Fibroblast of the aortic adventitia (primary cell): ENCODE data around the gene KAT6B. TPM values are rescaled to one million over a fixed set of nuclear protein-coding genes. Genes with fewer than 3 reads are reported as not detected.

ENCODE experiments used
- DNase-seq: peaks from one replicate; pipeline ENCODE4 v3.0.0-alpha.2; 2010; ENCODE audit warnings: low read depth
- H3K4me3 ChIP-seq: 2 replicates; pipeline ENCODE4 v1.5.1; 2011; ENCODE audit warnings: low read depth, mild to moderate bottlenecking, control low read depth, low read length, moderate library complexity
- CTCF ChIP-seq: IDR thresholded peaks from 2 replicates; pipeline ENCODE4 v1.5.1; 2011; ENCODE audit warnings: mild to moderate bottlenecking, low read length, control low read depth, inconsistent platforms; ENCODE audit not compliant: insufficient read depth
- total RNA-seq: library from RNA; depleted of rRNA; stranded (reverse); fragments of >200 nt; gene quantifications from 2 replicates; pipeline ENCODE4 v1.2.3, GENCODE V29; 2012; ENCODE audit warnings: low replicate concordance

The KAT6B gene
- total RNA-seq, 1 donor = 38.9 TPM

- peak; percentile 76 for DNase-seq
- no peak overlapping the region for H3K4me3 ChIP-seq
- no peak for TF ChIP-seq CTCF
Measured at GRCh38 chr10:74841265-74841973, 15.0 kb downstream of the KAT6B start.

DNA sequence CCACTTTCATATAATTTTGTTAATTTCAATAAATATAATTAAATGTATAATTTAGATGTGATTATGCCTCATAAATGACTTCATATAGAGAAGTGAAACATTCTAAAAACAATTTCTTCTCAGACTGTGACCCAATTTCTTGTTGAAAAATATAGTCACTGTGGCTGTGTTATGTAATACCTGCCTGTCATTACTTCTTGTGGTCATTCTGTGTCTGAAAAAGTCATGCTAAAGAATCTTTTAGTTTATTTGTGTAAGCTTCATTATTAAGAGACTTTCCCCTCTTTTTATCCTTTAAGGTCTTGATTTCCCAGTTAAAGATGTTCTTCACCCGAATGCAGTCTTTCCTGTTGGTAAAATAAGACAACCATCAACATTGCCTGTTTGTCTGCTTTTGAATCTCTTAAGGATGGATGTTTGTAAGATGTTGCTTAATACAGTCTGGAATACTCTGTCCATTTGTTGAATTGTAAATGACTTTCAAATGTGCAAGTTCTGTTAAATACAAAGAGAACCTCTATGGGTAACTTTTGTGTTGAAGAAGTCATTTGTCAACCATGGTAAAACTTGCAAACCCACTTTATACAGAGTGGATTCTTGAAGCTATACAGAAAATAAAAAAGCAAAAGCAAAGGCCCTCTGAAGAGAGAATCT lies 16.0 kb downstream of the KAT6B start:
- no peak for TF ChIP-seq CTCF
- no peak for DNase-seq
- H3K4me3 ChIP-seq = no peak overlapping the region

DNA sequence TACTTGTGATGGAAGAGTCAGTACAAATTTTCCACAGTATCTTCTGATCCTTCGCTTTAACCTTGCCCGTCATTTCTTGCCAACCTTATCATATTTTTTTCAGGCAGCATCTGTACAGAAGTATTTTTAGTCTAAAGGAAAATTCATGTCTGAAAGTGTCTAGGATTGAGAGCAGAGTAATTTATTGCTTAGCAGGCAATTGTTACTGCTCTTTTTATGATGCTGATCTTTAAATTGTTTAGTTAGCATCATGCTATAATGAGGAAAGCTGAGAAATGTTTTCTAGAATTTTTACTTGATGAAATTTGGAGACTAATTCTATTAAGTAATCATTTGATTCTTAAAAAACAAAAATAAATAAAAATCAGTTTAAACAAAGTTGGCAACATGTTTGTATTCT lies 20.6 kb downstream of the KAT6B start:
- H3K4me3 ChIP-seq = no peak overlapping the region
- TF ChIP-seq CTCF = no peak
- no peak for DNase-seq

- H3K4me3 ChIP-seq = no peak overlapping the region
- no peak for DNase-seq
- TF ChIP-seq CTCF = no peak
Measured at GRCh38 chr10:74851831-74852230, 25.4 kb downstream of the KAT6B start.

- TF ChIP-seq CTCF = no peak
- no peak overlapping the region for H3K4me3 ChIP-seq
Measured at GRCh38 chr10:74852381-74852780, 26.0 kb downstream of the KAT6B start.

GRCh38 chr10:74854610-74855009 lies 28.2 kb downstream of the KAT6B start:
- no peak for TF ChIP-seq CTCF
- no peak overlapping the region for H3K4me3 ChIP-seq
- no peak for DNase-seq

More at GRCh38 chr10:74852381-74852780, 26.0 kb downstream of the KAT6B start:
- DNase-seq = no peak
